Endometrial microvascular endothelial cells (primary cell): Measurements from ENCODE around the gene COMP. TPM values are rescaled to one million over a fixed set of nuclear protein-coding genes. Genes with fewer than 3 reads are reported as not detected.

Experiments used
- in situ Hi-C: cut with HindIII; loops from 2 replicates; pipeline ENCODE4 v1.10.0; 2017; ENCODE audit warnings: low sequenced_read_pairs, low pct_unique_long_range_greater_than_20kb; ENCODE audit errors: inconsistent ontology term
- total RNA-seq: library from RNA; depleted of rRNA; stranded (reverse); fragments of >200 nt; gene quantifications from one replicate; pipeline ENCODE4 v1.2.3, GENCODE V29; 2015; ENCODE audit errors: inconsistent ontology term

Gene COMP
- total RNA-seq, 1 donor from 2014 or later, result not detected

DNA sequence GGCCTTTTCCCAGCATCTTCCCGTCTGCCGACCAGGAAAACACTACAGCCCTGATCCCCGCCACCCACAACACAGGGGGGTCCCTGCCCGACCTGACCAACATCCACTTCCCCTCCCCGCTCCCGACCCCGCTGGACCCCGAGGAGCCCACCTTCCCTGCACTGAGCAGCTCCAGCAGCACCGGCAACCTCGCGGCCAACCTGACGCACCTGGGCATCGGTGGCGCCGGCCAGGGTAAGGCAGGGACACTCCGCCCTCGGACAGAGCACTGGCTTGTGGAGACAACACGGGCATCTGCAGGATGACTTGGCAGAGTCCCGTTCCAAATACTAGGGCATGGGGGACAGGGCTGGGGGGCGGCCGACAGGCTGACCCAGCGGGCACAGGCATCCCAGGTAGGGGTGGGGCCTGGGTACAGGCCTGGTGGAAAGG, 31.1 kb downstream of the COMP start:
- in situ Hi-C loops, result no loop called here

DNA sequence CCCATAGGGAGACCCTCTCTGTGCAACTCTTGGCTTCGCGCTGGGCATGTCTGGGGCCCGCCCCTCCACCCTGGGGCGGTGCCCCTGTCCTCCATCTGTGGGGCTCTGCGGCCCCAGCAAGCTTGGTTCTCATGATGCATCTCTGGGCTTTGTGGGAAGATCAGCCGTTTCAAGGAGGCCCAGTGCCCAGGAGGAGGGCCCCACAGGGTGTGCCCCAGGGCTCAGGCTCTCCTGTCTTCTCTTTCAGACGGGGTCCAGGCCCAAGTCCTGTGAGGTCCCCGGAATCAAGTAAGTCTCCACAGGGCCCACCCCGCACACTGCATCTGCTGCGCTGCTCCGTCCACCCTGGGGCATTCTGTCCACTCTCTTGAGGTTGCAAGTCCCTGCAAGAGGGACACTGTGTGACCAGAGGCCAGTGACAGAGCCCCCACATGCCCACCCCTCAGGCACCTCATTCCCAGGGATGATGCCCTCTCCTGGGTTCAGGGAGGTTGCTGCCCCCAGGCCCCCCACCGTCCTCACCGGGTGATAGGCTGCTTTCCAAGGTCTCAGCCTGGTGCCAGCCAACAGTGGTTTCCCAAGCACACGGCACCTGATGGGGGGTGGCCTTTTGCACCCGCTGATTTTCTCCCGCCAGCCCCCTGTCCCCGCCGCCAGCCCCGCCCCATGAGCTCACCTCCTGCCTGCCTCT, 31.7 kb downstream of the COMP start:
- in situ Hi-C loops, result no loop called here

DNA sequence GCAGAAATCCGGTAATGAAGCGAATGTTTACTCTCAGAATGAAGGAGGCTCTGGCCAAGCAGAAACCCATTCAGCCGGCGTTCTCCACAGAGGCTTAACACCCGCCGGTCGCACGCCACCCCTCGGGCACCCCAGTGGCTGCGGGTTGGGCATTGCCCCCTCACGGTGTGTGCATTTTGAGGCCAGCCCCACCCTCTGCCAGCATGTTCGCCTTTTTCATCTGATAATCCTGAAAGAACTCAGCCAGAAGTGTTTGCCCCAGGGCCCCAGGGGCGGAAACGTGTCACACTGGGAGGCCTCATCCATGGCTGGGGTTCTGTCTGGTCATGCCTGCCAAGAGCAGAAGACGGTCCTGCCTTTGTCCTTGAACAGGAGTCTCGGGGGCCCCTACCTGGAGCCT, 34.2 kb downstream of the COMP start:
- in situ Hi-C loops, result no loop called here

DNA sequence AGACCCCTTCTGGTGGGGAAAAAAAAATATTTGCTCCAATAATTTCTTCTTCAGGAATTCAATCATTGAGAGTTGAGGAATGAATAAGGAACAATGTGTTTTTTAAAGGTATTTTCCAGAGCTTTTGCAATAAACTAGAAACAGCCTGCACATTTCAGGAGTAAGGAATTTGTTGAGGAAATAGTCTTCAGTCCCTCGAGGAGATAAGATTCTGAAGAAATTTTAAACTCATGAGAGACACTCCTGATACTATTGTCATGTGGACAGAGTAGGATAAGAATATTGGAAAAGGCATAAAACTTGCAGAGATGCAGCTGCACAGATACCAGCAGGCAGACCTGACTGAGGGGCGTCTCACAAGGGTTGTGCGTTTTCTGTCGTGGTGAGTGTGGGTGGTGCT, 36.6 kb downstream of the COMP start:
- in situ Hi-C loops, result no loop called here

DNA sequence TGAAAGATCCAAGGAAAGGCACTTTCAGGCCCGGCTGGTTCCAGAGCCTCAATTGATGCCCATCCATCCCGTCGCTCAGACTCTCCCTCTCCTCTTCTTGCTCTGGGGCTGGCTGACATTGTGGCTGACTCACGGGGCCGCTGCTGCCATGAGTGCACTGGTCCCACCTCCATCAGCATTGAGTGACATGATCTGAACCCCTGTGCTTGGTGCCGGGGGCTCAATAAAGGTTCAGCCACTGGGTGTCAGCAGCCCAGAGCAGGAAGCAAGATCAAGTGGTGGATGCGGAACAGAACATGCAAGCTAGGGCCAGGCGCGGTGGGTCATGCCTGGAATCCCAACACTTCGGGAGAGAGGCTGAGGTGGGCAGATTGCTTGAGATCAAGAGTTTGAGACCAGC, 39.5 kb downstream of the COMP start:
- in situ Hi-C loops, result no loop called here

DNA sequence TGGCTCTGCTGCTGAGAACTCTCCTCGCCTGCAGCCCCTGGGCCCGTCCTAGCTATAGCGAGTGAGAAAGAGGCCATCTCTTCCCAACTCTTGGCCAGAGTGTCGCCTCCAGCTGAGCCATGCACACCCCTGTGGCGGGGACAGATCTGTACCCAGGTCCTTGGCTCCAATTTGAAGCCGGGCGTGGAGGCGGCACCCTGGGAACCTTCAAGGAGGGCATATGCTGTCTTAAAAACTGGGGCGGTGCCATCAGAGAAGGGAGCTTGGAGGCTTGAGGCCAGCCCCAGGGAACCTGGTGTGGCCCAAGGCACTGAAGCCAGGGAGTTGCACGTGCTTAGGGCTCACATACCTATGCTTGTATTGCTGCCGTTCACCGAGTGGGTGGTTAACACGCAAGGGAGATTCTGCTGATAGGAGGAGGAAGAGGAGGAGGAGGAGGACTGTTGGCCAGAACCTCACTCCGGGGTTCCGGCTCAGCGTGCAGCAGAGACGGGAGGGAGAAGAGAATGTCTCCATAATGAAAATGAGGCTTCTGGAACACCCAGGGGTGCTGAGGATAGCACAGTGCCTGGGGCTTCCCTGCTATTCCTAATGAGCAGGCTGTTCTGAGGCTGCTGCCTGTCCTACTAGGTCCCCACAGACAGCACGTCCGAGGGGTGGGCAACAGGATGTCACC, 40.7 kb downstream of the COMP start:
- in situ Hi-C loops, result no loop called here

DNA sequence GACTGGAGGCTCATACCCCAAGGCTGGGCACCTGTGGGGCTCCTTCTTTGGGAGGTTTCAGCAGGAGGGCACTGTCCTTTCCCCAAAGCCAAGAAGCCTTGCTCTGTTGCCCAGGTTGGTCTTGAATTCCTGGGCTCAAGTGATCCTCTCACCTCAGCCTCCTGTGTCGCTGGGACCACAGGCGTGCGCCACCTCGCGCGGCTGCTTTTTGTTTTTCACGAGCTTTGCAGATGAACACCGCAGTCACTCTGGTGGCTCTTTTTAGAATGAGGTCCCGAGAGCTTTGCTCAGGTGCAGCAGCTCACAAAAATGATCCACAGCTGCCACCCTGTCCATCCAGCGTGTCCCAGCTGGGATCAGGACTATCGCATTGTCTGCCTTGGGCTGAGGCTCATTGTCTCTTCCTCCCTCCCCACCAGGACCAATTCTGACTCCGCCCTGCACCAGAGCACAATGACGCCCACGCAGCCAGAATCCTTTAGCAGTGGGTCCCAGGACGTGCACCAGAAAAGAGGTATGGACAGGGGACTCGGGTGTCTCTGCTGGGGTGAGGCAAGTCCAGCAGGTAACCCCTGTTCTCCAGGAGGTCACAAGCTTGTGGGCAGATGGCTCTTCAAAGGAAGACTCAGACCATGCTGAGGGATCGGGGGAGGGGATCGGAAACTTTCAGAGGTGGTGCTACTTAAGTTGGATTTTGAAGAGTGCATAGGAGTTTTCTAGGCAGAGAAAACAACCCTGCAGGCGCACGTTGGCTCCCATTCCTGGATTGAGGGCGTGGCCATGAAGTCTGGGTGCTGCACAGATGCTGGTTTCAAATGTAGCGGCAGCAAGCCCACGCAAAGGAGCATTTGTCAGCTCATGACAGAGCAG, 41.5 kb downstream of the COMP start:
- in situ Hi-C loops, result no loop called here

DNA sequence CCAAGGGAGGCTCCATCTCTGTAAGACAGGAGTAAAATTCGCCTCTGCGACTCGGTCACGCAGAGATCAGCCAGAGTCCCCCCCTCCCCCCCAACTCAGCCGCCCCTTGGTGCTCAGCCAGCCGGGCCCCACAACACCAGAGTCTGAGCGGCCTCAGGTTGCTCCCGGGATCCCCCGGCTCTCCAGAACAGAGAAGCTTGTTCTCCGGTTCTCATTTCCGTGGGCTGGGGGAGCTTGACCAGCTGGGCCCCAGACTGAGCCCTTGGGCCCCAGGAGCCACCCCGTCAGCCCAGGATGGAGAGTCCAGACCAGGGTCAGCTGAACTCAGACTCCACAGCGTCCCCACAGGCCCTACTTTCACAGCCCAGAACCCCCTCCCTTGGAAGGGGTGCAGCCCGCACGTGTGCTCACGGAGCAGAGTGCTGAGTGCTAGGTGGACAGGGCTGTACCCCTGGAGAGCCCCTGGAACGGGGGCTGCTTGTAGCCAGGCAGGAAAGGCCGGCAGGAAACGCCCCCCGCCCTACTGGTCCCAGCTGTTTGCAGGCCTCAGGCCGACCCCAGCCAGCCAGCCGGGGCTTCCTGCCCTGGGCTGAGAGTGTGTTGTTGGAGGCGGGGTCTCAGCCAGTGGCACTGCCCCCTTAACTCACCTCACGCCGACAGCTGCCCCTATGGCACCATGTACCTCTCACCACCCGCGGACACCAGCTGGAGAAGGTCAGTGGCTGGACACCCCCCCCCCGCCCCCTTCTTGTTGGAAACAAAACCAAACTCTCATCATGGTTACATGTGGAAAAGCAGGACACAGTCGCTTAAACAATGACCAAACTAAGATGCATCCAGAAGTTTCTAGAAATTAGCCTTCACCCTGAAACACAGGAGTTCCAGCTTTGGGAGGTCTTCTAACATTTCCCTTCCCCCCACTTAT, 44.4 kb downstream of the COMP start:
- in situ Hi-C loops, result no loop called here

DNA sequence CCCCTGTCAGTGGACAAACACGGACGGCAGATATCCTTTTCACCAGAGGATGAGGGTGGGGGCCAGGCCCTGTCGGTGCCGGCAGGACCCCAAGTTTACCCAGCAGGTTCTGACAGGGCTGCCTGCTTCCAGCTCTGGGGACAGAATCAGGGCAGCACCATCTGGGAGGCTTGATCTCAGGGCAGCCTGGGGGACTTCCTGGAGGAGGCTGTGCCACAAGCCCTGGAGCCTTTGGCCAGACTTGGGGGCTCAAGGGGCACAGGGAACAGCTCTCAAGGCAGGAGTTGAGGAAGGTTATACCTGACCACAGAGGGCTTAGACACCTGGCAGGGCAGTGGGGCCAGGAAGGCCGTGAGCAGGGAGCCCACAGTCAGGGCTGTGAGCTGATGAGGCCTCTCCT, 45.2 kb downstream of the COMP start:
- in situ Hi-C loops, result no loop called here

DNA sequence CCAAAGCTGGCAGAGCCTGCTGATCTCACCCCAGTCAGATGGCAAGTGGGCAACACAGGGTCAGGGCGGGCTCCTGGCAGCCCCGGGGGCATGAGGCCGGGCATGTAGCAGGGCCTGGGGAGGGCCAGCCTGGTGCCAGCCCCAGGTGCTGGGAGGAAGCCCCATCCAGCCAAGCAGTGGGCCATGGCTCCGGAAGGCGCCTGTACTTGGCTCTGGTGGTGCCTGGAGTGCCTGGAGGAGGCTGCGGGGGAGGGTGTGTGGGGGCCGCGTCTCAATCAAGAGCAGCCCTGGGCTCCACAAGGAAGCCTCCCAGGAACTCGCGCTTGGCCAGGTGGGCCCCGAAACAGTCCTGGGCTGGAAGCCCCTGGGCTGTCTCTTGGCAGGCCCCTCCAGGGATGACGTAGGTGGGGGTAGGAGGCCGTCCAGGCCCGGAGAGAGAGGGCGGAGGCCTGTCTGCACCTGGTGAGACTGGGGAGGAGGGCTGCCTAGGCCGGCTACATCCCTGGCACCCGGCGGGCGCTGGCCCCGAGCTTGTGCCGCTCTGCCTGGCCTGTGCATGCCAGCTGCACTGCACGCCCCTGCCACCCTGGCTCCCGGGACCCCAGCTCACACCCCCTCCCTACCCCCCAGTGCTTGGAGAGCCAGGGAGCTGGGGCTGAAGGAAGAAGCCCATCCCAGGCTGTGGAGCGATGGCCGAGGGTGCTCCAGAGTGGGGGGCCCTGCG, 45.9 kb downstream of the COMP start:
- in situ Hi-C loops, result no loop called here

DNA sequence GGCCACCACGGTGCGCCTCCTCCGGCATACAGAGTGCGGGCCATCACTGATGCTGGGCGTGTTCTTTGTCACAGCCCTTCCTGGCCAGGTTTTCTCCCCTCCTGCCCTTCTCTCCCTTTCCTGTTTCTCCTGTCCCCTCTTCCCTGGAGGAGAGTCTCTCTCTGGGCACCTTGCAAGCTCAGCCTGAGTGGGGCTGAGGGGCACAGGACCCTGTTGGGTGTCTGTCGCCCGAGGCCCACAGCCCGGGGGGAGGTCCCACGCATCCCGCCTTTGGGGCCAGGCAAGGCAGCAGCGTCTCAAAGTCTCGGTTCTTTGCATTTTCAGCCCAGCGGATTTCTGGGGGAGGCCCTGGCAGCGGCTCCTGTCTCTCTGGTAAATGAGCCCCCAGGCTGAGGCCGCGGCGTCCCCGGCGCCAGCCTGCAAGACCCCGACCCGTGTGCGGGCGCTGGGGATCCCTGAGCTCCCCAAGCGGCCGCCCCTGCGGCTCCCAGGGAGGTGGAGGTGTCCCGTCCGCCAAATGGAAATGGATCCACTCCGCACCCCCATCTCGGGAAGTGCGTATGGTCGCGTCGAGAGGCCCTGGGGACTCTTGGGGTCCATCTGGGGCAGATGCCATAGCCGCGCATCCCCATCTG, 47.2 kb downstream of the COMP start:
- in situ Hi-C loops, result no loop called here

DNA sequence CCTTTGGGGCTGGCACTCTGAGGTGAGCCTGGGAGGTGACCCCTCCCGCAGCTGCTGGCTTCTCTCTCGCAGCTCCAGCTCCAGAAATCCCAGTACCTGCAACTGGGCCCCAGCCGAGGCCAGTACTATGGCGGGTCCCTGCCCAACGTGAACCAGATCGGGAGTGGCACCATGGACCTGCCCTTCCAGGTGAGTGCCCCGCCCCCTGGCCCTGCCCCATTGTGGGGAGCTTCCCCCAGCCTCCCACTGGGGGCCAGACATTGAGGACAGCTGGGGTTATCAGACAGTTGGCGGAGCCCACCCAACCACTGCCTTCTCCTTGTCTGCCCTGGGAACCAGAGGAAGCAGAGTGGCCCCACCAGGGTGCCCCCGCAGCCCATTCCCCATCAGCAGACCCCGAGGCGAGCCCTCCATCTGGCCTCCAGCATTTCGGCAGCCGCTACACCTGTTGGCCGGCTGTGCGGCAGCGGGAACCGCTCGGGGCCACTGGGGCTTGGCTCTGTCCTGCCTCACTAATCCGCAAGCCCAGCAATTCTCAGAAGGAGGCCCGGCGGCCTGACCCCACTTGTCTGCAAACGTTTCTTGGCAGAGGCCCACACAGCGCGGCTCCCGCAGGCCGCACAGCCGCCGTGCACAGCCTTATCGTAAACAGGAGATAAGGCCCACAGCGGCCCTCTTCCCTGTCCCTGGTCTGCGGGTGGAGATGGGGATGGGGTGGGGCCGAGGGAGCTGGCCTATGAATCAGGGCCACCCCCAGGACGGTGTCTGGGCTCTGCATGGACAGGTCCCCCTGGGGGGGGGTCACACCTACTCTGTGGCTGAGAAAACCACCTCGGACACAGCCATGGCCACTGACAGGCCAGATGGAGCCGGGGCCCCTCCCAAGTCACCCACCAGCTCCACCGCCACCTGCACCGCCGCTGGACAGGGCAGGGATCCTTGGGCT, 48.0 kb downstream of the COMP start:
- in situ Hi-C loops, result no loop called here

DNA sequence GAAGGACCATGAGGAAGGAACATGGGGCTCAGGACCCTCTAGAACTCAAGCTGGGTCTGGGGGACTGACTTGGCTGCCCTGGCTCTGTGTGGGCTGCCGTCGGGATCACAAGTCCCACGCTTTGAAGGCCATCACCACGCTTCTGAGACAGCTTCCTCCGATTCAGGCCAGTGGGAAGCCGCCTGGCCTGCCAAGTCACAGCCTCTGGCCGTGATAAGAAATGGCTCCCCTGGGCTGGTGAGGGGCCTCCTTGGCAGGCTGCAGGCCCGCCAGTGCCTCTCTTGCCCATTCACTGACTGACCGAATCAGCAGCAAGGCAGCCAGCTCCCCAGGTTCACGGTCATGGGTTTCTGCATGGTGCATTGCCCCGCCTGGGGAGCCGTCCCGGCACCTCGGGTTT, 48.8 kb downstream of the COMP start:
- in situ Hi-C loops, result no loop called here

DNA sequence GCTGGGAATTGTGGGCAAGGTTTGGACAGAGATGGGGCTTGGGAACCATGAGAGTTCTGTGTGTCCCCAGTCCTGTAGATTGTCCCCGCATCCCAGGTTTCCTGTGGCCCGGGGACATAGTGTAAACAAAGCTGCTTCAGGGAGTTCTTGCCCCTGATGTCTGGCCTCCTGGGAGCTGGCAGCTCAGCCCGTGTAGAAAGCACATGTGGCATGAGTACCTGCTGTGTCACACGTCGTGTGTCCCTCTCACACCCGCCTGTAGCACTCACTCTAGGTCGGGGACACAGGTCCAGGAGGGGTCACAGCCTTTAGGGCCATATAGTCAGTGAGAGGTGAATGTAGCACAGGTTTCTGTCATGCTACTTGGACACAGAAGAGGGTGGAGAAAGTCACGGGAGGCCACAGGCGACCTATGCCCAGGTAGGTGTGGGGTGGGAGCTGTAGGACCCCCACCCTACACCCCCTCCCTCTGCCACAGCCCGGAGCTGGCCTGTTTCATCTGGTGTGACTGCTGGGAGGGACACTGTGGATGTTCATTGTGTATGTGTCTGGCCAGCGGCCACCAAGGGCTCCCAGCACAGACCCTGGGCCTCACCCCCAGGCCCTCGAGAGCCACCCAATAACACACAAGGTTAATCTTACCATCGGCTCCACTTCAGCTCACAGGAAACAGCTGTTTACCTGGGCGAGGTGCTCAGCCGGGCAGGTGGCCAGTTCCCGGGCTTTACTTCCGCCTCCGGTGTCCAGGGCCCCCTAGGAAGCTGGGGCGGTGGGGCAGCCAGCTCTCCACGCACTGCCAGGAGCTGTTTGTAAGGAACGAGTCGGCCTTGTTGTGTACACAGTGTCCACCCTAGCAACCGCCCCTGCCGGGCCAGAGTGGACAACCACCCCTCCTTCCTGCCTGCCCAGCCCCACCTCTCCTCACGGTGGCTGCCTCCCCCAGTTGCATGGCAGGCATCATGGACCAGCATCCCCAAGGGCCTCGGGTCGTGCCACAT, 49.7 kb downstream of the COMP start:
- in situ Hi-C loops, result no loop called here

DNA sequence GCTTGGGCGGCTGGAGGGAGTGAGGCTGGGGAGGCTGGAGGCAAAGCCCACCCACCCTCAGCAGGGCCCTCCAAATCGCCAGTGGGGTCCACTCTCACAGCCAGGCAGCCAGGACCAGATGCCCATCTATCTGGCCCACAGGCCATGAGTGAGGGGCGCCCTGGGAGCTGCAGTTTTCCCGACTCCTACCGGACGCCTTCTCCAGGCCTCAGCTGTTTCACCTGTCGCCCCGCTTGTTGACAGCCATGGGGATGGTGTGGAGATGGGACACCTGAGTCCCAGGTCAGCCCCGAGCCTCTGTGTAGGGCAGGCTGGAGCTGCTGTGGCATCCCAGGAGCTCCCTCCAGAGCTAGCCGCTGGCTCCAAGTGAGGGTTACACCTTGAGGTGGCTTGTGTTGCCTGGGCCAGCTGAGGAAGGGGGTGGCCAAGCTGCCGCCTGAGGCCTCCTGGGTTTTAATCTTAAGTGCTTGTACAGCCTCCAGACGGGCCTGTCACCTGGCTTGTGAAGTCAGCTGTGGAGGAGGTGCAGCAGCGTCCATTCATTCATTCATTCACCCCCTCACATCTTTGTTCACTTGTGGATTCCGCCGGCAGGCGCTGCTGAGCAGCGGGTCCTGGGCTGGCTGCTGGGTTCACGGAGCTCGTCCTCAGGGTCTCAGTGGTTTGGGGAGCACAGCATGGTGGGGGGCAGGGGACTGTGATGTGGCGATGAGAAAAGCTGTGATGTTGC, 52.0 kb downstream of the COMP start:
- in situ Hi-C loops, result no loop called here
